HepG2 (cell line): ENCODE measurements around the gene TTLL11. TPM values are rescaled to one million over a fixed set of nuclear protein-coding genes. Genes with fewer than 3 reads are reported as not detected.

ENCODE experiments used
- ATAC-seq: fragments of 200-7000 bp; cut with Tn5 transposase; 3 replicates; pipeline ENCODE4 v1.9.1; 2020; ENCODE audit warnings: mild to moderate bottlenecking, moderate library complexity
- BruUV-seq: library from RNA; stranded (reverse); fragments of 400-500 nt; replicated peaks from 2 replicates; lab custom pipeline; 2021; lab: Mats Ljungman, UMichigan
- CTCF ChIA-PET: fragments of 300-600 bp; formaldehyde crosslinking; extraction: SDS; loops from one replicate; lab custom pipeline; 2021; ENCODE audit warnings: low total read pairs, inconsistent platforms, low intra/inter-chr PET ratio; lab: Yijun Ruan, JAX
- POLR2A ChIA-PET: fragments of 350-600 bp; sonication (Branson Sonifier 250); formaldehyde crosslinking; loops from one replicate; lab custom pipeline; 2020; ENCODE audit warnings: antibody characterized with exemption, inconsistent platforms; lab: Yijun Ruan, JAX
- DNase-seq: peaks from one replicate; pipeline ENCODE4 v3.0.0-alpha.2; 2015; ENCODE audit warnings: low spot score
- FAIRE-seq: peaks from 3 replicates; lab custom pipeline; 2011; peaks lifted over from hg19 to GRCh38; lab: Jason Lieb, UNC
- H2AFZ ChIP-seq: one replicate; pipeline ENCODE4 v1.6.1; 2011; ENCODE audit warnings: low read length, inconsistent platforms
- H3K27ac ChIP-seq: fragments of 300-600 bp; 3 replicates; pipeline ENCODE4 v1.8.0; 2011; ENCODE audit warnings: mixed run types, mild to moderate bottlenecking, mixed read lengths, low read length, inconsistent platforms; ENCODE audit not compliant: insufficient read depth; ENCODE audit errors: extremely low read length
- H3K27me3 ChIP-seq, 2 experiments: fragments of 200-600 bp in 1 of 2; 2 replicates in 1 of 2; 3 replicates in 1 of 2; pipeline versions ENCODE4 v1.6.0 to v1.8.0; 2011; ENCODE audit warnings: low read length in 2 of 2, mild to moderate bottlenecking in 2 of 2, moderate library complexity in 2 of 2, inconsistent platforms in 1 of 2; ENCODE audit not compliant: insufficient read depth in 2 of 2, control insufficient read depth in 1 of 2
- H3K36me3 ChIP-seq, 2 experiments: fragments of 200-600 bp in 1 of 2; replicated peaks in 1 of 2; 2 replicates in 1 of 2; 3 replicates in 1 of 2; pipeline versions ENCODE4 v1.5.1 to v1.8.0; 2011; ENCODE audit warnings: low read length in 2 of 2, inconsistent platforms in 1 of 2; ENCODE audit not compliant: insufficient read depth in 2 of 2, control insufficient read depth in 1 of 2
- H3K4me1 ChIP-seq: 2 replicates; pipeline ENCODE4 v1.5.1; 2012; ENCODE audit warnings: low read length, inconsistent platforms; ENCODE audit not compliant: insufficient read depth
- H3K4me2 ChIP-seq: 2 replicates; pipeline ENCODE4 v1.6.0; 2011; ENCODE audit warnings: low read depth, low read length, inconsistent platforms
- H3K4me3 ChIP-seq, 3 experiments: fragments of 200-600 bp in 1 of 3; sonication (generic), shearing (Covaris generic) in 1 of 3; replicated peaks in 1 of 3; 2 replicates each; pipeline ENCODE4 v1.5.1; 2011 to 2016; ENCODE audit warnings: low read length in 3 of 3, inconsistent platforms in 2 of 3, low read depth in 2 of 3, mild to moderate bottlenecking in 2 of 3, control low read depth in 1 of 3, mixed read lengths in 1 of 3; ENCODE audit not compliant: insufficient read depth in 1 of 3
- H3K79me2 ChIP-seq: one replicate; pipeline ENCODE4 v1.6.1; 2011; ENCODE audit warnings: low read length, inconsistent platforms; ENCODE audit not compliant: insufficient read depth
- H3K9ac ChIP-seq: 2 replicates; pipeline ENCODE4 v1.6.0; 2011; ENCODE audit warnings: mild to moderate bottlenecking, low read depth, low read length, inconsistent platforms; ENCODE audit not compliant: insufficient read depth
- H3K9me3 ChIP-seq: 2 replicates; pipeline ENCODE4 v1.5.1; 2012; ENCODE audit warnings: mild to moderate bottlenecking, low read length
- H4K20me1 ChIP-seq: 2 replicates; pipeline ENCODE4 v1.6.0; 2011; ENCODE audit warnings: inconsistent platforms, mild to moderate bottlenecking, low read length, moderate library complexity; ENCODE audit not compliant: insufficient read depth
- GFI1 ChIP-seq: sonication (generic); formaldehyde crosslinking; IDR thresholded peaks from 2 replicates; pipeline ENCODE4 v1.5.0; 2020; ENCODE audit warnings: missing genetic modification reagents, mild to moderate bottlenecking, borderline replicate concordance
- KLF11 ChIP-seq: IDR thresholded peaks from 2 replicates; pipeline ENCODE4 v1.6.1; 2016; ENCODE audit warnings: missing compliant biosample characterization
- KMT2B ChIP-seq: IDR thresholded peaks from 2 replicates; pipeline ENCODE4 v1.6.1; 2016; ENCODE audit warnings: missing genetic modification reagents, missing compliant biosample characterization
- RBM39 ChIP-seq: fragments of 200-400 bp; formaldehyde crosslinking; IDR thresholded peaks from one replicate; pipeline ENCODE4 v1.6.1; 2018; ENCODE audit warnings: antibody characterized with exemption, mild to moderate bottlenecking, low read depth, low read length; ENCODE audit not compliant: poor library complexity, severe bottlenecking
- SOX6 ChIP-seq, 2 experiments: fragments of 450-650 bp in 1 of 2; sonication (generic) in 1 of 2; formaldehyde crosslinking in 1 of 2; IDR thresholded peaks; 2 replicates each; pipeline versions ENCODE4 v1.4.0 to v1.6.1; 2017 to 2020; ENCODE audit warnings: antibody characterized with exemption in 1 of 2, mild to moderate bottlenecking in 1 of 2, missing genetic modification reagents in 1 of 2
- ZBTB1 ChIP-seq: sonication (generic); formaldehyde crosslinking; IDR thresholded peaks from 2 replicates; pipeline ENCODE4 v1.4.0; 2020; ENCODE audit warnings: missing genetic modification reagents, borderline replicate concordance
- ZNF550 ChIP-seq: sonication (generic); formaldehyde crosslinking; IDR thresholded peaks from 2 replicates; pipeline ENCODE4 v1.4.0; 2020; ENCODE audit warnings: mild to moderate bottlenecking, missing genetic modification reagents, borderline replicate concordance
- ZNF768 ChIP-seq: sonication (generic); formaldehyde crosslinking; IDR thresholded peaks from 2 replicates; pipeline ENCODE4 v1.4.0; 2020; ENCODE audit warnings: missing genetic modification reagents
- WGBS: methylation state at CpG from one replicate; pipeline ENCODE4 v1.1.6; 2017; ENCODE audit warnings: low lambda C conversion rate; 5-methylcytosine and 5-hydroxymethylcytosine counted together
- in situ Hi-C: cut with HindIII; loops from 2 replicates; pipeline ENCODE4 v1.10.0; 2017; ENCODE audit warnings: low pct_unique_long_range_greater_than_20kb; ENCODE audit not compliant: extremely low pct_ligation_motif_present
- intact Hi-C: fragments of 100-400 bp; cut with micrococcal nuclease; formaldehyde crosslinking; loops from one replicate; pipeline ENCODE4 v1.10.0; 2022; ENCODE audit not compliant: unreplicated experiment
- polyA plus RNA-seq, 8 experiments: library from polyadenylated mRNA; depleted of rRNA in 3 of 8; stranded (reverse) in 7 of 8; unstranded in 1 of 8; fragments of >200 nt; fragmentation: Illumina TruSeq in 4 of 8; extraction: Trizol in 4 of 8; gene quantifications; 2 replicates each; pipeline versions ENCODE4 v1.2.1 to v1.2.3, GENCODE V29; 2011 to 2016; ENCODE audit warnings: low read depth in 4 of 8, missing spikeins in 1 of 8, mixed read lengths in 1 of 8; ENCODE audit not compliant: insufficient read depth in 1 of 8
- total RNA-seq, 5 experiments: library from RNA; depleted of rRNA; stranded (reverse); fragments of >200 nt; fragmentation: Illumina TruSeq; extraction: Trizol; gene quantifications; 2 replicates each; pipeline ENCODE4 v1.2.3, GENCODE V29; 2016; ENCODE audit warnings: low read depth in 1 of 5
- TF ChIP-seq, protein P1 (sequence below): sonication (generic); formaldehyde crosslinking; IDR thresholded peaks from 2 replicates; pipeline ENCODE4 v1.4.0; 2020; ENCODE audit warnings: missing genetic modification reagents
- TF ChIP-seq, protein P2 (sequence below): sonication (generic); formaldehyde crosslinking; IDR thresholded peaks from 2 replicates; pipeline ENCODE4 v1.5.0; 2020; ENCODE audit warnings: mild to moderate bottlenecking, missing genetic modification reagents

TTLL11 gene
- total and polyA plus RNA-seq, 2 of the 13 experiments (the other 11 are each of a cell fraction or from before 2014, with no cell fraction given), result 4.5 to 5.2 TPM

DNA sequence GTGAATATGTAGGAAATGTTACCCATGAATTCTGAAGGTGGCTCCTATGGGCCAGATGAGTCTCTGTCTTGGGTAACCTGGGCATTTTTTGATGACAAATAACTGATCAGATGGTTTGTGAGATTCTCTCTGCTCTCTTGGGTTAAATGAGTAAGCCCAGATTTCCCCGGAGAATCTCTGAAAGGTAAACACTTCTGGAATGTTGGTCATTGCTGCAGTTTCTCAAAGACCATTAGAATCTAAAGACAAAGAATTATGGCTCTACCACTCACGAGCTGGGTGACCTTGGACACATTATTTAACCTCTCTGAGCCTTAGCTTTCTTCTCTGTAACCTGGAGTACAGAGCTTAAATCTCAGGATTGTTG, 250.5 kb downstream of the TTLL11 start:
- H3K4me3 ChIP-seq, result no peak overlapping the region
- no peak overlapping the region for H3K27ac ChIP-seq
- BruUV-seq, result no TSS peak
- WGBS, result 6% methylated on average over 2 of the region's 2 CpGs
- peak; percentile 15 for DNase-seq
- peaks cover 20% of the 10 kb centered on the region for H3K4me1 ChIP-seq
- no peak for FAIRE-seq
- H3K36me3 ChIP-seq, result no peaks in the 10 kb centered on the region
- no peak overlapping the region for H3K4me2 ChIP-seq
- H3K9ac ChIP-seq, result no peak overlapping the region
- no peak overlapping the region for H2AFZ ChIP-seq
- in situ Hi-C loops (no loop called here), intact Hi-C loops (no loop called here)
- no peaks in the 10 kb centered on the region for H3K9me3 ChIP-seq
- no peak for TF ChIP-seq KLF11
- TF ChIP-seq KMT2B (CRISPR knock-in tag), result no peak
- TF ChIP-seq ZNF768, result peak; percentile 11; the same call in 1 of the 2 replicates
- TF ChIP-seq GFI1 (CRISPR knock-in tag), result peak; percentile 86
- H4K20me1 ChIP-seq, result no peaks in the 10 kb centered on the region
- no peaks in the 10 kb centered on the region for H3K79me2 ChIP-seq
- no peak for ATAC-seq
- CTCF ChIA-PET, result no interaction called here
- peaks cover 0 to 9% of the 10 kb centered on the region in 2 experiments; a peak in 2 of 5 replicates for H3K27me3 ChIP-seq
- POLR2A ChIA-PET, result interaction anchor here (1.6 kb wide), 1 partner anchor 207 kb away, joined by 3 read pairs; no protein-coding TSS in a partner anchor

DNA sequence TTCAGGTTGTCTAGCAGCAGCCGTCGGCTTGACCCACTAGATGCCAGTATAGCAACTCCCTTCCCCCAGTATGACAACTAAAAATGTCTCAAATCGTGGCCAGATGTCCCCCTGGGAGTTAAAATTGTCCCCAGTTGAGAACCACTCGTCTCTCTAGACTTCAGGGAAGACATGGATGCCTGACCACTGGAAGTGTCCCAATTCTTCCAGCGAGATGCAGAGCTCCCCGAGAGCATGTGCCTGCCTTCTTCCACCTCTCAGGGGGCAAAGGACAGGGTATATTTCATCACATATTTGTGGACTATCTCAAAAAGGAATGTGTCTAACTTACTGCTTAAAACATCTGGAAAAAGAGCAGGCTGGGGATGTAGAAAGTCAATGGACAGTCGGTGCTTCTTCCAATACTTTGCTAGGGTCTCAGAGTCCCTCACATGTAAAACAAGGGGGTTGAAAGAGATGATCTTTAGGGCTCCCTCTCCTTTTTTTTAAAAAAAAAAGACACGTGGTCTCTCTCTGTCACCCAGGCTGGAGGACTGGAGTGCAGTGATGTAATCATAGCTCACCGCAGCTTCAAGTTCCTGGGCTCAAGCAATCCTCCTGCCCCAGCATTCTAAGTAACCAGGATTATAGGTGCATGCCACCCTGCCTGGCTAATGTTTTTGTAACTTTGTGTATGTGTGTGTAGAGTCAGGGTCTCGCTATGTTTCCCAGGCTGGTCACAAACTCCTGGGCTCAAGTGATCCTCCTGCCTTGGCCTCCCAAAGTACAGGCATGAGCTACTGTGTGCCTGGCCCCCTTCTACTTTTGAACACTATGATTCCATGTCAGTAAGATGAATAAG, 251.1 kb downstream of the TTLL11 start:
- Histone ChIP-seq H3K4me1 (peaks cover 20% of the 10 kb centered on the region), H4K20me1 (no peaks in the 10 kb centered on the region), H3K79me2 (no peaks in the 10 kb centered on the region), H3K9me3 (no peaks in the 10 kb centered on the region), H3K4me2 (no peak overlapping the region), H3K9ac (no peak overlapping the region), H3K4me3 (no peak overlapping the region), H3K27ac (no peak overlapping the region), H3K27me3 (peaks cover 0 to 11% of the 10 kb centered on the region in 2 experiments; a peak in 2 of 5 replicates), H2AFZ (no peak overlapping the region), H3K36me3 (no peaks in the 10 kb centered on the region)
- FAIRE-seq, result no peak
- no peak; the same call in 2 of the 3 replicates for ATAC-seq
- BruUV-seq, result no TSS peak
- in situ Hi-C loops, result no loop called here
- WGBS, result 18% methylated on average over 10 of the region's 10 CpGs
- no peak for DNase-seq
- POLR2A ChIA-PET, result interaction anchor here (1.6 kb wide), 1 partner anchor 207 kb away, joined by 3 read pairs; no protein-coding TSS in a partner anchor
- intact Hi-C loops, result no loop called here
- CTCF ChIA-PET, result no interaction called here
- TF ChIP-seq, protein P1, sequence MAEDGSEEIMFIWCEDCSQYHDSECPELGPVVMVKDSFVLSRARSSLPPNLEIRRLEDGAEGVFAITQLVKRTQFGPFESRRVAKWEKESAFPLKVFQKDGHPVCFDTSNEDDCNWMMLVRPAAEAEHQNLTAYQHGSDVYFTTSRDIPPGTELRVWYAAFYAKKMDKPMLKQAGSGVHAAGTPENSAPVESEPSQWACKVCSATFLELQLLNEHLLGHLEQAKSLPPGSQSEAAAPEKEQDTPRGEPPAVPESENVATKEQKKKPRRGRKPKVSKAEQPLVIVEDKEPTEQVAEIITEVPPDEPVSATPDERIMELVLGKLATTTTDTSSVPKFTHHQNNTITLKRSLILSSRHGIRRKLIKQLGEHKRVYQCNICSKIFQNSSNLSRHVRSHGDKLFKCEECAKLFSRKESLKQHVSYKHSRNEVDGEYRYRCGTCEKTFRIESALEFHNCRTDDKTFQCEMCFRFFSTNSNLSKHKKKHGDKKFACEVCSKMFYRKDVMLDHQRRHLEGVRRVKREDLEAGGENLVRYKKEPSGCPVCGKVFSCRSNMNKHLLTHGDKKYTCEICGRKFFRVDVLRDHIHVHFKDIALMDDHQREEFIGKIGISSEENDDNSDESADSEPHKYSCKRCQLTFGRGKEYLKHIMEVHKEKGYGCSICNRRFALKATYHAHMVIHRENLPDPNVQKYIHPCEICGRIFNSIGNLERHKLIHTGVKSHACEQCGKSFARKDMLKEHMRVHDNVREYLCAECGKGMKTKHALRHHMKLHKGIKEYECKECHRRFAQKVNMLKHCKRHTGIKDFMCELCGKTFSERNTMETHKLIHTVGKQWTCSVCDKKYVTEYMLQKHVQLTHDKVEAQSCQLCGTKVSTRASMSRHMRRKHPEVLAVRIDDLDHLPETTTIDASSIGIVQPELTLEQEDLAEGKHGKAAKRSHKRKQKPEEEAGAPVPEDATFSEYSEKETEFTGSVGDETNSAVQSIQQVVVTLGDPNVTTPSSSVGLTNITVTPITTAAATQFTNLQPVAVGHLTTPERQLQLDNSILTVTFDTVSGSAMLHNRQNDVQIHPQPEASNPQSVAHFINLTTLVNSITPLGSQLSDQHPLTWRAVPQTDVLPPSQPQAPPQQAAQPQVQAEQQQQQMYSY (CRISPR knock-in tag), result no peak
- TF ChIP-seq ZNF550, result no peak
- TF ChIP-seq, protein P2, sequence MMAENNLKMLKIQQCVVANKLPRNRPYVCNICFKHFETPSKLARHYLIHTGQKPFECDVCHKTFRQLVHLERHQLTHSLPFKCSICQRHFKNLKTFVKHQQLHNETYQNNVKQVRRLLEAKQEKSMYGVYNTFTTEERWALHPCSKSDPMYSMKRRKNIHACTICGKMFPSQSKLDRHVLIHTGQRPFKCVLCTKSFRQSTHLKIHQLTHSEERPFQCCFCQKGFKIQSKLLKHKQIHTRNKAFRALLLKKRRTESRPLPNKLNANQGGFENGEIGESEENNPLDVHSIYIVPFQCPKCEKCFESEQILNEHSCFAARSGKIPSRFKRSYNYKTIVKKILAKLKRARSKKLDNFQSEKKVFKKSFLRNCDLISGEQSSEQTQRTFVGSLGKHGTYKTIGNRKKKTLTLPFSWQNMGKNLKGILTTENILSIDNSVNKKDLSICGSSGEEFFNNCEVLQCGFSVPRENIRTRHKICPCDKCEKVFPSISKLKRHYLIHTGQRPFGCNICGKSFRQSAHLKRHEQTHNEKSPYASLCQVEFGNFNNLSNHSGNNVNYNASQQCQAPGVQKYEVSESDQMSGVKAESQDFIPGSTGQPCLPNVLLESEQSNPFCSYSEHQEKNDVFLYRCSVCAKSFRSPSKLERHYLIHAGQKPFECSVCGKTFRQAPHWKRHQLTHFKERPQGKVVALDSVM (CRISPR knock-in tag), result peak; percentile 33; the same call in 1 of the 2 replicates
- TF ChIP-seq ZBTB1 (CRISPR knock-in tag), result no peak
- no peak for TF ChIP-seq SOX6 (IDR thresholded peaks at IDR 0.05)
- TF ChIP-seq SOX6 (CRISPR knock-in tag; IDR thresholded peaks at IDR 0.05), result 0 out of 2 replicates have a peak, but pooled peaks have one; percentile 6
- no peak for TF ChIP-seq RBM39
